Measurements from ENCODE around the gene HDAC4.

GRCh38 chr2:239047861-239048260, 353.0 kb downstream of the HDAC4 start:
- TF ChIP-seq CTCF (IDR thresholded peaks at IDR 0.05) = no peak
- no peak for TF ChIP-seq ZFX (IDR thresholded peaks at IDR 0.05; ENCODE audit: borderline replicate concordance)

All from 22Rv1 (cell line).